ENCODE measurements around the gene PSMD12. TPM values are rescaled to one million over a fixed set of nuclear protein-coding genes. Genes with fewer than 3 reads are reported as not detected.
"Not testable (repeated sequence)": the region's sequence is repeated elsewhere in the genome, so short reads cannot be mapped to it uniquely, and the experiment has no call there.

PSMD12 gene
- total RNA-seq, 1 donor from 2014 or later = 45.0 TPM

- intact Hi-C loops (cut with micrococcal nuclease) = loop anchor here (10.0 kb wide), 1 partner anchor 212 kb away; no protein-coding TSS in a partner anchor
- peaks cover 4% of the 10 kb centered on the region for H3K9me3 ChIP-seq (replicated peaks)
- TF ChIP-seq CTCF (IDR thresholded peaks at IDR 0.05; ENCODE audit: borderline replicate concordance) = no peak
- H3K36me3 ChIP-seq = no peaks in the 10 kb centered on the region
- no peaks in the 10 kb centered on the region for H3K27me3 ChIP-seq (ENCODE audit: low read depth)
- H3K4me1 ChIP-seq = peaks cover 19% of the 10 kb centered on the region
- H3K4me3 ChIP-seq = no peak overlapping the region
- no peak for DNase-seq
- no peak overlapping the region for H3K27ac ChIP-seq (replicated peaks)
Observed at GRCh38 chr17:67412941-67413340, 46.6 kb upstream of the PSMD12 start.

DNA sequence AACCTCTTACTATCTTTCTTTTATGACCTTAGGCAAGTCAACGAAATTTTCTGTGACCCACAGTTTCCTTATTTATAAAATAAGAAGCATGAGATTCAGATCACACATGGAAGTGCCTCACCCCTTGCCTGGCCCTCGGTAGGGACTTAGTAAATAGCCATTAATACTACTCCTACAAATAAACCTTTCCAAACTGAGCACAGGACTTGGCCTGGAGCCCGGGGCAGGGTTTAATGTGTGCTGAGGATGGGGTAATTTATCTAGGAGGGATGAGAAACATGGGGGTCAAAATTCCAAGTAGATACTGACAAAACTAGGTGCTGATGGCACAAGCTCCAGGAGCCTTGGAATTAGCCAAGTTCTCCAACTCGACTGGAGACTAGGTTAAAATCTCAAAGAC is 45.7 kb upstream of the PSMD12 start:
- H3K4me3 ChIP-seq = no peak overlapping the region
- no peak overlapping the region for H3K27ac ChIP-seq (replicated peaks)
- peaks cover 4% of the 10 kb centered on the region for H3K9me3 ChIP-seq (replicated peaks)
- no peak for TF ChIP-seq CTCF (IDR thresholded peaks at IDR 0.05; ENCODE audit: borderline replicate concordance)
- intact Hi-C loops (cut with micrococcal nuclease) = loop anchor here (10.0 kb wide), 1 partner anchor 213 kb away; no protein-coding TSS in a partner anchor
- no peaks in the 10 kb centered on the region for H3K27me3 ChIP-seq (ENCODE audit: low read depth)
- H3K4me1 ChIP-seq = peaks cover 19% of the 10 kb centered on the region
- H3K36me3 ChIP-seq = no peaks in the 10 kb centered on the region
- DNase-seq = no peak

DNA sequence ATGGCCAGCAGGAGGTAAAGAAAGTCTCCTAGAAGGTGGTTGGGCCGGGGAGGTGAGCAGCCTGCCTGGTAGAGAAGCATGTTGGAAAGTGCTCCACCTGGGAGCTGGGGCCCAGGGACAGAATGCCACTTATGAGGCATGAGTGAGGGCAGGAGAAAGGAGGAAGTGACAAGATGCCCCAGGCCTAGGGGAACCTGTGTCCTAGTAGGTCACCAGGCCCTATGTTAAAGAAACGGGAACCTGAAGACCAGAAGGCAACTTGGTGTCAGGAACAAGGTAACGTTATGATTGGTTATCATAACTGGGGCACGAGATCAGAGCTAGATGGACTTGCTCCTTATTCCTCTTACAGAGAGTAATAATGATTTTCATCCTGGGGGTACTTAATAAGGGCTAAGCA is 45.0 kb upstream of the PSMD12 start:
- peaks cover 4% of the 10 kb centered on the region for H3K9me3 ChIP-seq (replicated peaks)
- intact Hi-C loops (cut with micrococcal nuclease) = loop anchor here (10.0 kb wide), 1 partner anchor 213 kb away; no protein-coding TSS in a partner anchor
- peaks cover 19% of the 10 kb centered on the region for H3K4me1 ChIP-seq
- H3K27ac ChIP-seq (replicated peaks) = no peak overlapping the region
- no peak for DNase-seq
- no peaks in the 10 kb centered on the region for H3K27me3 ChIP-seq (ENCODE audit: low read depth)
- H3K4me3 ChIP-seq = no peak overlapping the region
- no peak for TF ChIP-seq CTCF (IDR thresholded peaks at IDR 0.05; ENCODE audit: borderline replicate concordance)
- H3K36me3 ChIP-seq = no peaks in the 10 kb centered on the region

GRCh38 chr17:67408455-67408830 is 42.1 kb upstream of the PSMD12 start:
- intact Hi-C loops (cut with micrococcal nuclease); DNase-seq; H3K4me3 ChIP-seq; H3K9me3 ChIP-seq (replicated peaks); H3K27me3 ChIP-seq (ENCODE audit: low read depth); H3K36me3 ChIP-seq; H3K27ac ChIP-seq (replicated peaks): not testable (repeated sequence)
- peaks cover 19% of the 10 kb centered on the region for H3K4me1 ChIP-seq

DNA sequence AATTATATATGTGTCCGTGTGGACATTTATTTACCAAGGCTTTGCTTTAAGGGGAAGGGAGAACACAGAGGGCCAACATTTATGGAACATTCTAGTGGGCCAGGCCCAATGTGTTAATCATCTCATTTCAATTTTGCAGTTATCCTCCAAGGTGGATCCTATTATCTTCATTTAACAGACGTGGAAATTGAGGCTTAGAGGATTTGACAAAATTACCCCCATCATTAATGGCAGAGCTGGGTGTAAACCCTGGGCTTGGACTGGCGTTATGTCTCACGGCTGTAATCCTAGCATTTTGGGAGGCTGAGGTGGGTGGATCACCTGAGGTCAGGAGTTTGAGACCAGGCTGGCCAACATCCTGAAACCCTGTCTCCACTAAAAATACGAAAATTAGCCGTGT is 37.1 kb upstream of the PSMD12 start:
- no peaks in the 10 kb centered on the region for H3K27me3 ChIP-seq (ENCODE audit: low read depth)
- peaks cover 2% of the 10 kb centered on the region for H3K36me3 ChIP-seq

DNA sequence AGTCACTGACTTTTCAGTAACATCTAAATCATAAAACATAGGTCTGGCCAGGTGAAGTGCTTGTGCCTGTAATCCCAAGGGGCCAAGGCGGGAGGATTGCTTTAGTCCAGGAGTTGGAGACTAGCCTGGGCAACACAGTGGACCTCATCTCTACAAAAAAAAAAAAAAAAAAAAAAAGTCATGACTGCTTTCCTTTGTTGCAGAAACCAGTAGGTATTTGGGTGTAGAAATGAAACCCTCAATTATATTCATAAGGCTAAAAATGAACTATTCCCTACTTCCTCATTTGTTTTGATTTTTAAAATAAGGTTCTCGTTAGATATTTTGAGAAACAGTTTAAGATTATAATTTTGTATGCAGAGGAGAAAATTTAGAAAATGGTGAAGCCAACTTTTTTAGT is 36.7 kb upstream of the PSMD12 start:
- TF ChIP-seq CTCF (IDR thresholded peaks at IDR 0.05; ENCODE audit: borderline replicate concordance) = no peak
- intact Hi-C loops (cut with micrococcal nuclease) = no loop called here
- H3K9me3 ChIP-seq (replicated peaks) = no peaks in the 10 kb centered on the region
- H3K4me1 ChIP-seq = peaks cover 22% of the 10 kb centered on the region
- H3K36me3 ChIP-seq = peaks cover 5% of the 10 kb centered on the region
- H3K27ac ChIP-seq (replicated peaks) = no peak overlapping the region
- H3K27me3 ChIP-seq (ENCODE audit: low read depth) = no peaks in the 10 kb centered on the region
- H3K4me3 ChIP-seq = no peak overlapping the region
- no peak for DNase-seq

More for the DNA sequence above, 37.1 kb upstream of the PSMD12 start:
- Histone ChIP-seq H3K4me1 (peaks cover 22% of the 10 kb centered on the region), H3K9me3 (replicated peaks) (no peaks in the 10 kb centered on the region), H3K27ac (replicated peaks) (no peak overlapping the region), H3K4me3 (no peak overlapping the region)
- no peak for TF ChIP-seq CTCF (IDR thresholded peaks at IDR 0.05; ENCODE audit: borderline replicate concordance)
- intact Hi-C loops (cut with micrococcal nuclease) = no loop called here
- no peak for DNase-seq
